MV-4-11 (cell line): Measurements from ENCODE around the gene ALG3.

Experiments
- DNase-seq: peaks from one replicate; lab custom pipeline; 2025; lab: John Stamatoyannopoulos, UW

ALG3 gene

DNA sequence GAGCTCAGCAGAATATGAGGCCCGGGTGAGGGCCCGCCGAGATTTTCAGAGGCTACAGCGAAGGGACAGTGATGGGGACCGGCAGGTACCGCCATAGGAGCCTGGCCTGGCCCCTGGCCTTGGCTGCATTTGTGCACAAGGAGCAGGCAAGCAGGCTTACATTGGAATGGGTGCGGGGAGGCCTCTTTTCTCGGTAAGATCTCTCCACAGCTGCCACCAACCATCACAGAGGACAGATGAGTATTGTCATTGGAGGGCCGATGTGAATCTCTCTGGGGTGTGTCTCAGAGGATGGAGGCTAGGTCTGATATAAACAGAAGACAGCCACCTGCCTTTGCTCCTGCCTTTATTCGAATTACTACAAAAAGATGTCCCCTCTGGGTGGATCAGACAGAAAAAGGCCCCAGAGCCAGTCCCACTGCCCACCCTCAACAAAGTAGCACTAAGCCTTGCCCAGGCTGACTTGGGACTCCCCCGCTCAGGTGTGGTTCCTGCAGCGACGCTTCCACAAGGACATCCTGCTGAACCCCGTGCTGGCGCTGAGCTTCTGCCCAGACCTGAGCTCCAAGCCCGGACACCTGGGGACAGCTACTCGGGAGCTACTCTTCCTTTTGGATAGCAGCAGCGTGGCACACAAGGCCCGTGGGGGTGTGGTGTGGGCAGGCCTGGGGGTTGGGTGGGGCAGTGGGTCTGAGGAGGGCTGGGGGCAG lies 13.9 kb downstream of the ALG3 start:
- no peak for DNase-seq

DNA sequence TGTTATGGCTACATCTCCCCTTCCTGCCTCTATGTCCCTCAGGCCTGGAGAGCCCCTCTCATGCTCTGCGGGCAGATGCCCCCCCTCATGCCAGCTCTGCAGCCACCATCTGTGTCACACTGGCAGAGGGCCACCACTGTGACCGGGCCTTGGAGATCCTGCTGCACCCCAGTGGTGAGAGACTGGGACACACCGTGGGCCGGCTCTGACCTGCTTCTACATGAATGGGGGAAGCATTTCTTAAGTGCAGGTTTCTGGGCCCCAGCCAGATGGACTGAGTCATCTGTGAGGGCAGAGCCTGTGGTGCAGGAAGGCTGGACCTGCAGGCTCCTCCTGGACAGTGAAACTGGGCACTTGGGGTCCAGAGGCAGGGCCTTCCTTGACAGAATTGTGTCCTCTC lies 14.5 kb downstream of the ALG3 start:
- DNase-seq: peak; percentile 27

DNA sequence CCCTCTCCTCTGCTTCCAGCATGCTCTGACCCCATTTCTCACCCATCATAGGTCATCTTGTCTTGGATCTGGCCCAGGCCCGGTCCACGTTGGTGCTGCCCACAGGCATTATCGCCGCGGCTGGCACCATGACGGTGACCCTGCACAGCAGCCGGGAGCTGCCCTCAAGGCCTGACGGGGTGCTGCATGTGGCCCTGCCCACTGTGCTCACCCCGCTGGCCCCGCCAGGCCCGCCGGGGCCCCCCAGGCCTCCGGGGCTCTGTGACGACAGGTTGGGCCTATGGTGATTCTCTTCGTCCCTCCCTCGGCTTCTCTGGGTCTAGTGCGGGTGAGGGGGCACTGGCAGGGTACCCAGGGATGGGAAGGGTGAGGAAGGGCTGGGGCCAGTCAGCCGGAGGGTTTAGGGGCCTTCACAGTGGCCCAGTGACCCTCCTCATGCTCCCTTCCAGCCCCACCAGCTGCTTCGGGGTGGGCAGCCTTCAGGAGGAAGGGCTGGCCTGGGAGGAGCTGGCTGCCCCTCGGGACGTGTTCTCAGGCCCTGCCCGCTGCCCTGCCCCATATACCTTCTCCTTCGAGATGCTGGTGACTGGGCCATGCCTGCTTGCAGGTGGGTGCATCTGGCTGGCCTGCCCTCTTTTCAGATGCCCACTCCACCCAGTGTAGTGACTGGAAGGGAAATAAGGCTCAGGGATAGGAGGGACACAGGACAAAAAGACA lies 15.5 kb downstream of the ALG3 start:
- DNase-seq: no peak

DNA sequence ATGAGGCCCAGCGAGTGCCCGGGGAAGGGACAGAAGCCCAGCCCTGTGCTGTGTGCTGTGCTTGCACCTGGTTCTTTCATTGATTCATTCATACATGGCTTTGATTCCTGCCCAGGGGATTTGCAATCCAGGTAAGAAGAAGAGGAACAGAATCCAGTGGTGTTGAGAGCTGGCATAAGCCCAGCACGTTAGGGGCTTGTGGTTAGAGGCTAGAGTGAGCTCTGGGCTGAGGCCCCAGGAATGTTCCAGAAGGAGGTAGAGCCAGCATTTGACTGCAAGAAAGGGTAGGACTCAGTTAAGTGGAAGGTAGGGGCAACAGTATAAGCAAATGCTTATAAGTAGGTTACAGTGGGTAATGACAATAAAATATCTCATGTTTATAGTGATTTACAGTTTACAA lies 17.1 kb downstream of the ALG3 start:
- no peak for DNase-seq

DNA sequence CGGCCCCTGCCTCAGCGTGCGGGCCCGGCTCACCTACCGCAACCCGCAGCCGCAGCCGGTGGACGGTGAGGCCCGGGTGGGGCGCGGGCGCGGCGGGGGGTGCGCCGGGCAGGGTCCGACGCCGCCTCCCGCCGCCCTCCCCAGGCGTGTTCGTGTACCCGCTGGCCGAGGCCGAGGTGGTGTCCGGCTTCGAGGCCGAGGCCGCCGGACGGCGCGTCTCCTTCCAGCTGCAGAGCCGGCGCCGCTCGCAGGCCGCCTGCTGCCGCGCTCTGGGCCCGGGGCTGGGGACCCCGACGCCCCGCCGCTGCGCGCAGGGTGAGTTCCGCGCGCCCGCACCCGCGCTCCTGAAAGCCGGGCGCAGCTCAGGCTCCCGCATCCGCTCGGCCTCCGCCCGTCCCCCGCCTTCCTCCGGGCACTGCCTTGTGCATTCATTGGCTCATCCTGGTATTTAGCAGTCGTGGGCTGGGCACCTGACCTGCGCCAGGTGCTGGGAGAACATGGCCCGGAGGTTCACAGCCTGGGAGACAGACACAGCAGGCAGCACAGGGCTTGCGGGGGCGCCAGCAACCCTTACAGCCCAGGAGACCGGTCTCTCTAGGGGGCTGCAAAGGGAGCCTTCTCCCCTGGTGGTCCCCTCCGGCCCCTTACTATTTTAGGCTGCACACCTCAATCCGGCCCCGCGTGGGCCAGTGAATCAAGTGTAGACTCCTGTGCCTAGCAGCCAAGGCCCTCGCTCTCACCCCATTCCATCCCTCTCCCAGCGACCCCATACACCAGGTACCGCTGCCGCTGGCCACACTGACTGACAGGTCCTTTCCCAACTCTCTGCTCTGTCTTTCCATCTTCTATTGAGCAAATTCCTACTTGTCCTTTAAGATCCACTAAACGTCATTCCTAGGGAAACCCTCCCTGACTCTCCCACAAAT lies 17.9 kb downstream of the ALG3 start:
- DNase-seq: no peak

DNA sequence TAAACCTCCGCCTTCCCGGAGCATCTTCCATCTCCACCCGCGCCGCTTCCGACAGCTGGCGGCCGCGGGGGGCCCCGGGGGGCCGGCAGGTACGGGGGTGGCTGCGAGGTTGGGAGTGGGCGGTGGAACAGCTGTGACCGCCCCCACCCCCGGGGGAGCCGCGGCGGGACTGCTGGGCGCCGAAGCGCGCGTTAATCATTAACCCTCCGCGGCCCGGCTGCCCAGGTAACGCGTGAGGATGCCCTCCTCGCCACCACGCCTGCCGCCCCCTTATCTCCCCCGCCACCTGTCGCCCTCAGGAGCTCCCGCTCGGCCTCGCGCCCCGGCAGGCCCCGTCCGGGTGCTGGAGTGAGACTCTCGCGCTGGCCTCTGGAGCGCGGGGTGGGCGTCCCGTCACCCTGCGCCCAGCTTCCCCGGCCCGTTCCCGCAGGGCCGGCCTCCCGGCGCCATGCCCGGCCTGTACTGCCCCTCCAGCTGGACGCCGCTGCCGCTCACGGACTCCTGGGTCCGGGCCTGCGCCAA lies 18.6 kb downstream of the ALG3 start:
- no peak for DNase-seq

DNA sequence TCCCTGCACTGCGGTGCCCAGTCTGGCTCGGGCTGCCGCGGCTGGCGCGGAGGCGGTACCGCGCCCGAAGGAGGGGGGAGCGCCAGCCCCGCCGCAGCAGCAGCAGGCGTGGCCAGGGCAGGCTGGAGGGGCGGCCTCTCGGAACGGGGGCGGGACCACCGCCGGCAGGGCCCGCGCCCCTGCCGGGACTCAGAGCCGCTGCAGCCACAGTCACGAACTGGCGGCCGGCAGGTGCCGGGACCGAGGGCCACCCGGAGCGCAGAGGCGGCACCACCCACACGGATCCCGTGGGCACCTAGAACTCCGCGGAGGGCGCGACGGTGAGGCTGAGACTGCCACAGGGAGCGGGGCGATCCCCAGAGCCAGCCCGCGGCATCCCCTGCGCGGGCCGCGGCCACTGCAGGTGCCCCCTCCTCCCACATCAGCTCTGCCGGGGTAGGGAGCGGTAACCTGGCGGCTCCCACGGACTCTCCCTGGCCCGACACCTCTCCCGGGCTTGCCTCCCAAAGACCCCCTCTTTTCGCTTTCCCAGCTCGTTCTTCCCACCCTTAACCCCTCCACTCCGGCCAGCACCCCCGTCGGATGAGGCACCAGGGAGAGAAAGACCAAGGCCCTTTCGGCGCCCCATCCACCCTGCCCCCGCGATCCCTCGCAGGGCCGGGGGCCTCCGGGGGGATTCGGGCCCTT lies 19.2 kb downstream of the ALG3 start, which contains the start of gene VWA5B2:
Gene VWA5B2, plus strand, starts transcription at position 192 of the 687 bp plus-strand sequence. CDS start 944 bp downstream, outside the sequence.
- no peak for DNase-seq

DNA sequence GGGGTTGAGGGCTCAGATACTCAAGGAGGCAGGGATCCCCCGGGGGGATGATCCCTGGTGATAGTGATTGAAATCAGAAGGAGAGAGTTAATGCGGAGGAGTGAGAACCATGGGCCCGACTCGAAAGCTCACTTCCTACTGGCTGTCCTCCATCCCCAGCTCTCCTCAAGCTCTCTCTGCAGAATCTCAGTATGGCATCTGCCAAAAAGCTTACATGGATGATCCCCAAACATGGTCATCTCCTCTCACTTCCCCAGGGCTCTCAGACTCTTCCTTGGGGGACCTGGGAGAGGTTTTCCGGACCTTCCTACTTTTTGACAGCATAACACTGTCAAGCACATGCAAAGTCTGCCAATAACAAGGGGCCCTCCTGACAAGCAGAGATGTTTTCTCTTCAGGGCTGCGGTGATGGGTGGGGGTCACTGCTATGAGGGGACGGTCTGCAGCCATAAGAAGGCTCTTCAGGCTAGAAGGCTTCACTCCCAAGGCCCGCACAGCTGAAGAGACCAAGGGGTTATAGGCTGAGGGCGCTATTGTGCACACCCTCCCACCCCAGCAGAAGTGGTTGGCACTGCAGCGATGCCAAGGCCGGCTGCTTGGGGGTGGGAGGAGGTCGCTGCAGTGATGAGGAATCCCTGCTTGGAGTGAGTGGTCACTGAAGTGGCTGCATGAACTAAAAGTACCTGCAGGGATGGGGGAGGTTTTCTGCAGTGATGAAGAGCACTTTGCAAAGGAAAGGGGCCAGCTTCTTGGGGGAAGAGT lies 20.2 kb downstream of the ALG3 start:
- no peak for DNase-seq

DNA sequence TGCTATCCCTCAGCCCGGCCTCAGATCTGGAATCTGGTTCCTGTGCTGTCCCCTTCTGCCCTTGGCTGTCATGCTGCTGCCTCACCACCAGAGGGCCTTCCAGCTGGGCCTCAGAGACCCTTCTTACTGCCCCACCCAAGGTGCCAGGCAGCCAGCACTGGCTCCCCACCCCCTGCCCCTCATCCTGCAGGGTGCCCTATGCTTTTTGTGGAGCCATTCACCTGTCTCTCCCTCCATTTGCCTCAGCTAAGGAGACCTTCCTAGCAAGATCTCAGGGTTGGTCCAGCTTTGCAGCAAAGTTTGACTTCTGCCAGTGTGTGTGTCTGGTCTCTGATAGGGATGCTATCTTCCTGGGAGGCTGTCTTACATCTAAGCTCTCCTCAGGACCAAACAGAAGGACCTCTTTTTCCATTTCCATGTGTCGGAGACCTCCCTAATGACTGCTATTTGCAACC lies 21.3 kb downstream of the ALG3 start:
- DNase-seq: peak; percentile 9

DNA sequence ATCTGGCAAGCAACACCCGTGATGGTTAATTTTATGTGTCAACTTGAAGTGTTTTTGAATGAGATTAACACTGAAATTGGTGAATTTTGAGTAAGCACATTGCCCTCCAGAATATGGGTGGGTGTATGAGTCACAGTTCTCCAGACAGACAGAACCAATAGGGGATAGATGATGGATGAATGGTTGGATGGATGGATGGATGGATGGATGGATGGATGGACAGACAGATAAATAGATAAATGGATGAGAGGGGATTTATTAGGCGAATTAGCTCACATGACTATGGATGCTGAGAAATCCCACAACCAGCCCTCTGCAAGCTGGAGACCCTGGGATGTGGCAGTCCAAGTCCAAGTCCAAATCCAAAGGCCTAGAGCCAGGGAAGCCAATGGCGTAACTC lies 24.8 kb downstream of the ALG3 start:
- no peak for DNase-seq

DNA sequence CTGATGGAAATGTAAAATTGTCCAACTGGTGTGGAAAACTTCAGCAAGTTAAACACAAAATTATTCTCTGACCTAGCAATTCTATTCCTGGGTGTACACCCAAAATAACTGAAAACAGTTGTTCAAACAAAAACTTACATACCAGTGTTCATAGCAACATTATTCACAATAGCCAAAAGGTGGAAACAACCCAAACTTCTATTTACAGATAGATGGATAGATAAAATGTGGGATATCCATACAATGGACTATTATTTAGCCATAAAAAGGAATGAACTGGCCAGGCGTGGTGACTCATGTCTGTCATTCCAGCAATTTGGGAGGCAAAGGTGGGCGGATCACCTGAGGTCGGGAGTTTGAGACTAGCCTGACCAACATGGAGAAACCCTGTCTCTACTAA lies 26.2 kb downstream of the ALG3 start:
- no peak for DNase-seq

DNA sequence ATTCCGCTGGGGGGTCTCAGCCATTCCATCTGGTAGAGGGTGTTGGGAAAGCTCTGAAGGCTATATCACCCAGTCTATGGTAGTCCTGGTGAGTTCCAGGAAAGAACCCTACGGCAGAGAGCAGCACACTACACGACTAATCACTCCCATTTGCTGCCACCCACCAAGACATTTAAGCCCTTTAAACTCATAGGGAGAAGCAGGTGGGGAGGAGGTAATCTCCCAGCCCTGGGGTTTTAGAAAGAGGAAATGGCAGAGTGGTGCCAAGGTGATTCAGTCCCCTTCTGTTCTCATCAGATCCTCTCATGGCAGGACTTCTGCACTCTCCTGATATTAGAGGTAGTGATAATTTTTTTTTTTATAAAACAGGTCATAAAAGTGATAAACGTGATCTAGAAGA lies 29.9 kb downstream of the ALG3 start:
- no peak for DNase-seq

DNA sequence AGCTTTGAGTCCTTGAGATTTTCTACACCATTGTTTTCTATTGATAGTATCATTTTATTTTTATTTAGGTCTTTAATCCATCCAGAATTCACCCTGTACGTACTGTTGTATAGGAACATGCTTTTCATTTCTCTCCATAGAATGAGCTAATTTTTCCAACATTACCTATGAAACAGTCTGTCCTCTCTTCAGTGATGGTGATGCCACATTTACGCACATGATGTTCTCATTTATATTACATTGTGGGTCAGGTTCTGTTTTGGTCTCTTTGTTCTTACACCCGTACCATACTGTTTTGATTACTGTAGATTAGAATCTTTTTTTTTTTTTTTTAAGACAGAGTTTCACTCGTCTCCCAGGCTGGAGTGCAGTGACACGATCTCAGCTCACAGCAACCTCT lies 37.0 kb downstream of the ALG3 start:
- DNase-seq: no peak

DNA sequence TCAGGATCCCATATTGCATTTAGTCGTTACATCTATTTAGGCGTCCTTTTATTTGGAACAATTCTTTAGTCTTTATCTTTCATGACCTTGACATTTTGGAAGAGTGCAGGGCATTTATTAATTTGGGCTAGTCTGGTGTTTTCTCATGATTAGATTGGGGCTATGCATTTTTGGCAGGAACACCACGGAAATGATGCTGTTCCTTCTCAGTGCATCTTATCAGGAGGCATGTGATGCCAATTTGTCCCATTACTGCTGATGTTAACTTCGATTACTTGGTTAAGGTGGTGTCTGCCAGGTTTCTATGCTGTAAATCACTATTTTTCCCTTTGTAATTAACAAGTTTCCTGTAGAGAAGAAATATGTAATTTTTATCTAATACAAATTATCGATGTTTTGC lies 37.5 kb downstream of the ALG3 start:
- no peak for DNase-seq

DNA sequence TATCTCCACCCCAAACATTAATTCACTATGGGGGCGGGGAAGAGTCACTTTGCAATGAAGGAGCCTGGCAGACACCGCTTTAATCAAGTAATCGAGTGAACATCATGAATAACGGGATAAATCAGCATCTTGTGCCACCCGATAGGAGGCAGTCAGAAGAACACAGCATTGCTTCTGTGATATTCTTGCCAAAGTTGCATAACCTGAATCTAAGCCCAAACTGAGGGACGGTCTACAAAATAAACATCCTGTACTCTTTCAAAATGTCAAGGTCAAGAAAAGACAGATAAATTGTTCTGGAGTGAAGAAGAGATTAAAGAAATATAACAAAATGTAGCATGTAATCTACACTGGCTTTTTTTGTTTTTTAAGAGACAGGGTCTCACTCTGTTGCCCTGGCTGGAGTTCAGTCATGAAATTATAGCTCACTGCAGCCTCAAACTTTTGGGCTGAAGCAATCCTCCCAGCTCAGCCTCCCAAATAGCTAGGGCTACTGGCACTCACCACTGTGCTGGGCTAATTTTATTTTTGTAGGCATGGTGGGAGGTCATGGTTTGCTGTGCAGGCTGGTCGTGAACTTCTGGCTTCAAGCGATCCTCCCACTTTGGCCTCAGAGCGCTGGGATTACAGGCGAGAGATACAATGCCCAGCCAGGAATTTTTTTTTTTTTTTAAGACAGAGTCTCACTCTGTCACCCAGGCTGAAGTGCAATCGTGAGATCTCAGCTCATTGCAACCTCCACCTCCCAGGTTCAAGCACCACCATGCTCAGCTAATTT lies 39.4 kb downstream of the ALG3 start:
- DNase-seq: no peak

DNA sequence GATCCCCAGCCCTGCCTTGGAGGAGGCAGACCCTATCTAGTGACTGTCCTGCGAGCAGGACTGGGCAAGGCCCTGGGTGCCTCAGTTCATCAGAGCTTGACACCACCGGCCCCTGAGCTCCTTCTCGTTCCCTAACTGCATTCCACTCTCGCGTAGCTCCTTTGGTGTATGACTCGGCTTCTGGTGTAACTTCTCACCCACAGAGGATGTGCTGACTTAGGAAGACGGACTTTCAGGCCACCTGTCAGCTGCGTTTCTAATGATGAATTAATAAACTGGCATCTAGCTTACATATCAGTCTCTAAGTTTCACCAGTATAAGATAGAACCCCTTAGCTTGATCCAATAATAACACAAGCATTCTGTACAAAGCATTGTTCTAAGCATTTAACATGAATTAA lies 45.2 kb downstream of the ALG3 start:
- DNase-seq: no peak

DNA sequence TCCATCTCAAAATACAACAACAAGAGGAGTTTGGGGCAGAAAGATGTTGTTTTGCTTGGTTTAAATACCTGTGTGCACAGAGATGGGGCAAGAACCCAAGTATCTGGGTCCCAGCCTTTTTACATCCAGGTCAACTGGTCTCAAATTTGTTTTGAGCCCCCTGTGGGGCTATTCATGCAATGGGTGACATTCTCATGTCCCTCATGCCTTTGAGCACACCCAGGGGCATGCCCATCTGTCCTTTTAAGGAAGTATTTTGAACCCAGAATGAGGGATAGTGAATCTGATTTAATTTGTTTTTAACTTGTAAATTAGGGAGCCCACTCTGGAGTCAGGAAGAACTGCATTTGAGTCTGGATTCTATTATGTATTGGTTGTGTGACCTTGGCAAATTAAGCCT lies 47.9 kb downstream of the ALG3 start:
- no peak for DNase-seq

DNA sequence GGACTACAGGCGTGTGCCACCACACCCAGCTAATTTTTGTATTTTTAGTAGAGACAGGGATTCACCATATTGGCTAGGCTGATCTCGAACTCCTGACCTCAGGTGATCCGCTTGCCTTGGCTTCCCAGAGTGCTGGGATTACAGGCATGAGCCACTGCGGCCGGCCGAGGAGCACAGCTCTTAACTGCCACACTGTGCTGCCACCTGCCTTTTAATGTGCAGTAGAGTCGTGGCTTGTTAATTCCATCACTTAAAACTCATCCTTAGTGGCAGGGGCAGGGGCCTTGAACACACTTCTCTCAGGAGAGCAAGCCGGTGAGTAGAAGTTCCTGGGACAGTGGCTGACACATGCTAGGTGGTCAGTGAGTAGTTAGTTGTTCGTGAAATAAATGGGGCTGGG lies 50.3 kb downstream of the ALG3 start:
- DNase-seq: no peak

DNA sequence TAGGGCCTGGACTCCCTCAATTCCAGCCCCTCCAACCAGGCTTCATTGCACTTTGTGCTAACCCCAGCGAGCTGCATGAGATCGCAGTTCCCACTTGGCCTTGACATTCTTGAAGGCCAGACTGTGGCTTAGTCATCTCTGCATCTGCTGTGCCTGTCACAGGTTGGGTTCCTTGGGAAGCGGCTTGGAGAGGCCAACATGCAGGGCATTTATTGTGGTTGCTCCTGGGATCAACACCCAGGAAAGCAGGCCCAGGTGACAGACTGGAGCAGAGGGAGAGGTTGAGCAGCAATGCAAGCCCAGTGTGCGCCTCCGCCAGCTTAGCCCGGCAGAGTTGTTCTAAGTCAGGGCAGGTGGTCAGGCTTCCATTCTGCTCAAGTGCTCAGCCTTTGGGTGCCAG lies 52.2 kb downstream of the ALG3 start:
- no peak for DNase-seq

DNA sequence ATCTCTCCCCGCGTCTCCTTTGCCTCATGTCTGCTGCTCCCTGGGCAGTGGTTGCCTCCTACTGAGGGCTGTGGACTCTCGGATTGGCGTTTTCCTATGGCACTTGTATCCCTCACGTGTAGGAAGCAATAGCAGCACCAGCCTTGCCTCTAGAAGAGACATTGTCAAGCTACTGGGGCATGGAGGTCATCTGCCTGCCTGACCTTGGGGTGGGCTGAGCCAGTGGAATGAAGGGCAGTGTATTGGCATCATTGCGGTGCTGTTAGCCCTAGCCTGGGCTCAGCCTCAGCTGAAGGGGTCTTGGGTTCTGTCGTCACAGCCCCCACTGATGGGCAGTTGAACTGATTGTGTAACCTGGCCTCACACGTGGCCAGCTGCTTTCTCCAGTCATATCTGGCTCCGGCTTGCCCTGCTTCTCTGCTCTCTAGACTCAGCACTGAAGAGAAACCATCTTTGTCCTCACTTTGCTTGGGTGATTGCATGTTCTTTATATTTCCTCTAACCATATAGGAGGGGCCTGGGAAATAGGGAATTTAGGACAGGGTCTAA lies 54.7 kb downstream of the ALG3 start:
- no peak for DNase-seq
